NCI-H446 (cell line): ENCODE results near the gene RPS6KA3.
"Not testable (repeated sequence)": the region's sequence is repeated elsewhere in the genome, so short reads cannot be mapped to it uniquely, and the experiment has no call there.

ENCODE experiments used
- DNase-seq, 2 experiments: peaks; one replicate each; lab custom pipeline; 2025; lab: John Stamatoyannopoulos, UW

RPS6KA3 gene

GRCh38 chrX:20265221-20265725, 1.4 kb downstream of the RPS6KA3 start:
- DNase-seq: peak in 1 of 2 experiments; percentile 26

- no peak for DNase-seq
These were observed 3.2 kb downstream of the RPS6KA3 start for GRCh38 chrX:20263474-20263873.

- DNase-seq: no peak
These were observed 5.8 kb downstream of the RPS6KA3 start for GRCh38 chrX:20260885-20261284.

GRCh38 chrX:20254712-20255299, 11.9 kb downstream of the RPS6KA3 start:
- DNase-seq: peak in 1 of 2 experiments; percentile 25

- DNase-seq: no peak
These were observed 13.5 kb downstream of the RPS6KA3 start for GRCh38 chrX:20253232-20253543.

GRCh38 chrX:20252381-20253231, 14.1 kb downstream of the RPS6KA3 start:
- no peak for DNase-seq

GRCh38 chrX:20251691-20252090, 15.0 kb downstream of the RPS6KA3 start:
- DNase-seq: no peak

GRCh38 chrX:20250146-20250545, 16.6 kb downstream of the RPS6KA3 start:
- DNase-seq: not testable (repeated sequence)

GRCh38 chrX:20248592-20249192, 18.0 kb downstream of the RPS6KA3 start:
- DNase-seq: no peak

- DNase-seq: no peak
These were observed 21.8 kb downstream of the RPS6KA3 start for GRCh38 chrX:20244931-20245330.

- no peak for DNase-seq
These were observed 26.5 kb downstream of the RPS6KA3 start for GRCh38 chrX:20240201-20240600.

GRCh38 chrX:20237864-20238263, 28.8 kb downstream of the RPS6KA3 start:
- no peak for DNase-seq

- DNase-seq: no peak
These were observed 31.0 kb downstream of the RPS6KA3 start for GRCh38 chrX:20235755-20236154.

- no peak for DNase-seq
These were observed 33.4 kb downstream of the RPS6KA3 start for GRCh38 chrX:20233336-20233735.

GRCh38 chrX:20231598-20231997, 35.1 kb downstream of the RPS6KA3 start:
- DNase-seq: peak; percentile 30 to 70

GRCh38 chrX:20230406-20230805, 36.3 kb downstream of the RPS6KA3 start:
- DNase-seq: no peak

GRCh38 chrX:20229155-20229554, 37.6 kb downstream of the RPS6KA3 start:
- DNase-seq: no peak

GRCh38 chrX:20228245-20228644, 38.5 kb downstream of the RPS6KA3 start:
- no peak for DNase-seq

GRCh38 chrX:20227116-20227515, 39.6 kb downstream of the RPS6KA3 start:
- no peak for DNase-seq

GRCh38 chrX:20225488-20225833, 41.2 kb downstream of the RPS6KA3 start:
- DNase-seq: no peak

GRCh38 chrX:20224814-20225487, 41.8 kb downstream of the RPS6KA3 start:
- no peak for DNase-seq

- DNase-seq: no peak
These were observed 44.8 kb downstream of the RPS6KA3 start for GRCh38 chrX:20221902-20222301.
